Measurements from ENCODE around the gene RPS23. TPM values are rescaled to one million over a fixed set of nuclear protein-coding genes. Genes with fewer than 3 reads are reported as not detected.
A peak's percentile ranks its signal among the peaks of the same experiment; 100 is the strongest.

RPS23 gene
- total and polyA plus RNA-seq, 8 donors: 947 to 4,706 (median 2,309) TPM

DNA sequence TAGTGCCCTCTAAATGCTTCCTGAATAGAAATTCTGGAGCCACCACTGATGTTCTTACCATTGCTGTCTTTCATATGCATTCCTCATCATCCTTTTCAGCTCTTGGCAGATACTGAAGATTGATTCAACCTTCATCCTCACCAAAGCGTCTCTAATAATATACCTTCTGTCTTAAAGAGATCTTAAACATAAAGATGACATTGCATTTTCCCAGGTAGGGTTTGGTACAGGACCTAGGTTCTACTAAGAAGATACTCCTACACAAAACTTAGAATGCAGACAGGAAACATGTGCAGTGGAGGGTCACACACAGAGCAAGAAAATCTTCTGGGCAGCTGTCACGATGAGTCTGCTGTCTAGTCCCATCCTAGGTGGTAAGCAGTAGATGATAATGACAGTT is 41.0 kb upstream of the RPS23 start:
- TF ChIP-seq EP300 (IDR thresholded peaks at IDR 0.05): no peak
- TF ChIP-seq, protein P1, sequence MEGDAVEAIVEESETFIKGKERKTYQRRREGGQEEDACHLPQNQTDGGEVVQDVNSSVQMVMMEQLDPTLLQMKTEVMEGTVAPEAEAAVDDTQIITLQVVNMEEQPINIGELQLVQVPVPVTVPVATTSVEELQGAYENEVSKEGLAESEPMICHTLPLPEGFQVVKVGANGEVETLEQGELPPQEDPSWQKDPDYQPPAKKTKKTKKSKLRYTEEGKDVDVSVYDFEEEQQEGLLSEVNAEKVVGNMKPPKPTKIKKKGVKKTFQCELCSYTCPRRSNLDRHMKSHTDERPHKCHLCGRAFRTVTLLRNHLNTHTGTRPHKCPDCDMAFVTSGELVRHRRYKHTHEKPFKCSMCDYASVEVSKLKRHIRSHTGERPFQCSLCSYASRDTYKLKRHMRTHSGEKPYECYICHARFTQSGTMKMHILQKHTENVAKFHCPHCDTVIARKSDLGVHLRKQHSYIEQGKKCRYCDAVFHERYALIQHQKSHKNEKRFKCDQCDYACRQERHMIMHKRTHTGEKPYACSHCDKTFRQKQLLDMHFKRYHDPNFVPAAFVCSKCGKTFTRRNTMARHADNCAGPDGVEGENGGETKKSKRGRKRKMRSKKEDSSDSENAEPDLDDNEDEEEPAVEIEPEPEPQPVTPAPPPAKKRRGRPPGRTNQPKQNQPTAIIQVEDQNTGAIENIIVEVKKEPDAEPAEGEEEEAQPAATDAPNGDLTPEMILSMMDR (IDR thresholded peaks at IDR 0.05): no peak
- no peak for TF ChIP-seq POLR2AphosphoS5 (IDR thresholded peaks at IDR 0.05)
- no peak for TF ChIP-seq POLR2A (IDR thresholded peaks at IDR 0.05)
- H3K9me3 ChIP-seq: no peaks in the 10 kb centered on the region
- no peaks in the 10 kb centered on the region for H3K36me3 ChIP-seq
- no peak for DNase-seq
- WGBS, 5 donors: 72 to 86% (median 82%) methylated on average over 2 of the region's 2 CpGs
- H3K4me3 ChIP-seq: no peak overlapping the region
- H3K27ac ChIP-seq: no peak overlapping the region
- intact Hi-C loops (cut with DNase I; ENCODE audit: low total_unique reads): no loop called here
- H3K4me1 ChIP-seq: no peaks in the 10 kb centered on the region
- H3K27me3 ChIP-seq: no peaks in the 10 kb centered on the region

DNA sequence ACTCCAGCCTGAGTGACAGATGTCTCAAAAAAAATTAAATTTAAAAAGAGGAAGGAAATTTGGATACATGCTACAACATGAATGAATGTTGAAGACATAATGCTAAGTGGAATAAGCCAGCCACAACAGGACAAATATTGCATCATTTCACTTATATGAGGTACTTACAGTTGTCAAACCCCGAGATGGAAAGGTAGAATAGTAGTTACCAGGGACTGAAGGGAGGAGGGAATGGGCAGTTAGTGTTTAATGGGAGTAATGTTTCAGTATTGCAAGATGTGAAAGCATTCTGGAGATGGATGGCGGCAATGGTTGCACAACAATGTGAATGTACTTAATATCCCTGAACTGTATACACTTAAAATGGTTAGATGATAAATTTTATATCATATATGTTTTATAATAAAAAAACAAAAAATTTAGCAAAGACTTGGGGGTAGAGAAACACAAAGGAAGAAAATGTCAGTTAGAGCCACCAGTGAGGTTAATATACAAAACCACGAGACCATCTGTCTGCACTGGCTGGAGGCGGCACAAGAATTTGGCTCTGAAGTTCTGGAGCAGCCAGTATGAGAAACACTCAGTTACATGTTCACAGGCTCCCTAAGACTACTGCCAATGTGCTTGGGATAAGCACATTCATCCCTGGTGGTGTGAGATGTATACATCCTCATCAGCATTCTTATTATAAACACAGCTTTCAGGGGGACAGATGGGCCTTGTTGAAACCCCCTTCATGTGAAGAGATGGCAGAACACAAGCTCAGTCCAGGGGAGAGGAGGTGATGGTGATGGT is 37.0 kb upstream of the RPS23 start:
- no peak overlapping the region for H3K27ac ChIP-seq
- DNase-seq: no peak
- peaks cover 0 to 8% (median 3%) of the 10 kb centered on the region in 4 donors for H3K4me1 ChIP-seq
- WGBS, 5 donors: 76 to 86% (median 81%) methylated on average over 4 of the region's 4 CpGs
- H3K27me3 ChIP-seq: no peaks in the 10 kb centered on the region
- H3K4me3 ChIP-seq: no peak overlapping the region
- intact Hi-C loops (cut with DNase I; ENCODE audit: low total_unique reads): no loop called here
- no peaks in the 10 kb centered on the region for H3K9me3 ChIP-seq
- H3K36me3 ChIP-seq: no peaks in the 10 kb centered on the region
- TF ChIP-seq POLR2AphosphoS5 (IDR thresholded peaks at IDR 0.05): no peak

DNA sequence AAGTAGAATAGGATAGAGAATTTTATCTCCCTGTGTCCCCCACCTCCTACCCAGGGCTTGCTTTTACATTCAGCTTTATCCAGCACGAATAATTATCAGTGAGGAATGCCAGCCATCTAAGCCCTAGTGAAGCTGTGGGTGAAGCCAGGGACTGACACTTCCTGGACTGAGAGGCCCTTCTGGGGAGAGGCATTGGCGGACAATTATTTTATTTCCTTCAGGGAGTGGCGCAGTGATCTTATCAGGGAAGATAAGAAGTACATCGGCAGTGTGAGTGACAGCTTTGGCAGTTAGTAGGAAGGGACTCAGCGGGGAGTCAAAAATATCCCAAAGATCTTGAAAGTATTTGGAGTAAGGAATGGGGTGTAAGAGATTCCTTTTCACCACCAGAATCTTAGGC is 34.9 kb upstream of the RPS23 start:
- intact Hi-C loops (cut with DNase I; ENCODE audit: low total_unique reads): no loop called here
- H3K4me1 ChIP-seq: peaks cover 0 to 8% (median 3%) of the 10 kb centered on the region in 4 donors
- H3K27me3 ChIP-seq: no peaks in the 10 kb centered on the region
- TF ChIP-seq, protein P1 (IDR thresholded peaks at IDR 0.05): no peak
- 22 to 50% (median 30%) methylated on average over 5 of the region's 5 CpGs for WGBS, 5 donors
- H3K4me3 ChIP-seq: no peak overlapping the region
- H3K9me3 ChIP-seq: no peaks in the 10 kb centered on the region
- no peaks in the 10 kb centered on the region for H3K36me3 ChIP-seq
- peak in 1 of 2 donors; percentile 26 for DNase-seq
- no peak overlapping the region for H3K27ac ChIP-seq

DNA sequence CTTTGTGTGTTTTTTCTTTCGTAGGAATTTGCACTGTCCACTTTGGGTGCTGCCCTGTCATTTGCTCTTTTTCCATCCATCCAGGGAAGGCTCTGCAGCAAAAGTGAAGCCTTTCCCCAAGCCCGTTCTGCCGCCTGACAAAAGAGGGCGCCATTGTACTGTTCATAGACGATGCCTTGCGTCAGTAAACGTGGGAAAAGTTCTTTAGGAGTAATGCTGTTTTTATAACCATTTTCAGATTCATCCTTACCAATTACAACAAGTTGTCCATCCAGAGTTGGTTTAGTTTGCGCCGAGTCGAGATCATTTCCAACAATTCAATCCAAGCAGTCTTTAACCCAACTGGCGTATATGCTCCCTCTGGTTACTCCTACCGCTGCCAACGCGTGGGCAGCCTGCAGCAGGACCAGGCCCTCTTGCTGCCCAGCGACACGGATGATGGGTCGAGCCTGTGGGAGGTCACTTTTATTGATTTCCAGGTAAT is 34.3 kb upstream of the RPS23 start:
- Histone ChIP-seq H3K27me3 (no peaks in the 10 kb centered on the region), H3K36me3 (no peaks in the 10 kb centered on the region), H3K4me1 (peaks cover 0 to 8% (median 3%) of the 10 kb centered on the region in 4 donors), H3K27ac (no peak overlapping the region), H3K9me3 (no peaks in the 10 kb centered on the region), H3K4me3 (no peak overlapping the region)
- WGBS, 5 donors: 49 to 62% (median 56%) methylated on average over 17 of the region's 17 CpGs
- DNase-seq: peak in 1 of 2 donors; percentile 87
- intact Hi-C loops (cut with DNase I; ENCODE audit: low total_unique reads): no loop called here
- TF ChIP-seq POLR2A (IDR thresholded peaks at IDR 0.05): no peak
- TF ChIP-seq, protein P1 (IDR thresholded peaks at IDR 0.05): peak in 4 of 7 experiments; percentile 12 to 41 (median 28)

DNA sequence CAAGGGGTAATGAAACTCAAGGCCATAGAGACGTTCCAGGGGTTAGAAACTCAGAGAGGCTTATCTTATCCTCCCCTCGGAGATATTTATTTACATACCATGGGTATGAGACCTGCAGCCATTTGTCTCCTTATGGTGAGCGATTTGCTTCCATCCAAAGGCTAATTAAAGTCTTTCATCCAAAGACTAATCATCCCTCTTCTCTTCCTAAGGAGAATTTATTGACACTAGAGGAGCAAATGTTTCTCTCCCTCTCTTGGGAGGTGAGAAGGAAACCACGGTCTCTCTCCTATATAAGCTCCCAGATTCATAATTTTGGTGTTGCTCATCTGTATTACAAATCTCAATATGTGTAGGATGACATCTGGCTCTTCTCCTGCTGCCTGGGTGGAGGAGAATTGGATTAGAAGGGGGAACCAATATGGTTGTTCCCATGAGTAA is 31.0 kb upstream of the RPS23 start:
- intact Hi-C loops (cut with DNase I; ENCODE audit: low total_unique reads): no loop called here
- H3K9me3 ChIP-seq: no peaks in the 10 kb centered on the region
- H3K4me3 ChIP-seq: no peak overlapping the region
- H3K4me1 ChIP-seq: peaks cover 0 to 8% (median 3%) of the 10 kb centered on the region in 4 donors
- no peak for DNase-seq
- H3K27me3 ChIP-seq: no peaks in the 10 kb centered on the region
- 63 to 71% (median 69%) methylated on average over 4 of the region's 4 CpGs for WGBS, 5 donors
- TF ChIP-seq EP300 (IDR thresholded peaks at IDR 0.05) (no peak), POLR2A (IDR thresholded peaks at IDR 0.05) (no peak), POLR2AphosphoS5 (IDR thresholded peaks at IDR 0.05) (no peak)
- TF ChIP-seq, protein P1 (IDR thresholded peaks at IDR 0.05): no peak
- H3K36me3 ChIP-seq: peaks cover 0 to 6% (median 0%) of the 10 kb centered on the region in 4 donors
- H3K27ac ChIP-seq: no peak overlapping the region
